CD4-positive, alpha-beta T cell treated with Interleukin-15 for 1 hour (primary cell): ENCODE measurements around the gene TRIM24.

ENCODE experiments used
- DNase-seq: peaks from one replicate; pipeline ENCODE4 v3.0.0-alpha.2; 2020

The TRIM24 gene

GRCh38 chr7:138630059-138630610, 170.1 kb downstream of the TRIM24 start:
- no peak for DNase-seq

- no peak for DNase-seq
Observed at GRCh38 chr7:138632384-138632783, 172.3 kb downstream of the TRIM24 start.

- DNase-seq: no peak
Observed at GRCh38 chr7:138632826-138633602, 173.0 kb downstream of the TRIM24 start.
